NK-92 (cell line): Measurements from ENCODE around the gene CCDC85C.

Source experiments
- DNase-seq: peaks from one replicate; lab custom pipeline; 2025; ENCODE audit not compliant: unreplicated experiment; lab: John Stamatoyannopoulos, UW

Gene CCDC85C

GRCh38 chr14:99513946-99514551 is 90.0 kb downstream of the CCDC85C start:
- no peak for DNase-seq

- DNase-seq: no peak
Observed at GRCh38 chr14:99513183-99513694, 90.8 kb downstream of the CCDC85C start.

DNA sequence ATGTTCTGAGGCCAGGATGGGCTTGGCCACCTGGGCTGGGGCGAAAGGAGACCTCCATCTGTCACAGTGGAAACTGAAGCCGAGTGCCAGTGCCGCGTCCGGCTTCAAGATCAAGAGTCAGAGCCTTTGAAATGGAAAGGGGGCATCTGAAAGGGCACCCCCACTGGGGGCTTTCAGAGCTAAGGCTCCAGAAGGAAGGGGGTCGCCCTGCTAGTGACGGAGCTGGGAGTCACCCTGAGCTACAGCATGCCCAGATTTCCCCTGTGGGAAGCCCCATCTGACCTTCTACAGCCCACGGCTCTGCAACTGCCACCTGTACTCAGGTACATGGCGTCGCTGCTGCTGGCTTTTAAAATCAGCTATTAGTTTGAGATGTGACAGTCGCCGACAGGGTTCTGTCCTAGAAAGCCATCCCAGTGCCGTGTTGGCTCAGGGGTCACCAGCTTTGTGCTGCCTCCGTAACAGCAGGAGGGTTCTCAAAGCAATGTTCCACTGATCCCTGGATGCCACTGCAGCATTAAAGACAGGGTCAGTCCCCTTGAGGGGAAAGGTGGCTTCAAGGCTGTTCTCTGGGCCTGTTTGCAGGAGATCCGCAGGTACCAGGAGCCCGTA is 91.3 kb downstream of the CCDC85C start:
- DNase-seq: no peak

- DNase-seq: no peak
Observed at GRCh38 chr14:99512110-99512449, 91.9 kb downstream of the CCDC85C start.

DNA sequence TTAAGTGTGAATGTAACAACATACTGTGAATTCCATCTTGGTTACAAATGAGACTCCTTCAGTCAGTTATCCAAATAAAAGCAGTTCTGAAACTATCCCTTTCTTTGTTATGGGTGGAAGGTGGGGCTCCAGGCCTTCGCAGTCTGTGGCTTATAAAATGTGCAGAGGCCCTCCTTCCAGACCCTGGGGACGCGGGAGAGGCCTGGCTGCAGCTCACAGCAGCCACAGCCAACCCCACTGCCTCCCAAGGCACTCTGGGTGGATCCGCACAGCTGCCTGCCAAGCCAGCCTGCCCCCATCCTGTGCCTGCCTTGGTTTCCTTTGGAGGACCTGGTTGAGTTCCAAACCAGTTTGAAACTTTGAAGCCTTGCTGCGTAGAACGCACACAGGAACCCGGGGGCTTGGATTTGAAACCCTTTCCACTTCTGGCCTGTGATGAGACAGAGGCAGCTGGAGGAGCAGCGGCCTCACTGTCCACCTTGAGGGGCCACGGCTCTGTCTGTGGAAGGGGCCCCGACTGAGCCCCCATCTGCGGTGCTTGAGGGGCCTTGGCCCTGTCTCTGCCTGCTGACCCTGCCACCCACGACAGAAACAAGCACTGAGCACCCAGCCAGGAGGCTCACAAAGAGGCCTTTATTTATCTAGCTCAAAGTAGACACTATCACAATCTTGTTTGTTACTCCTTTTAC is 92.4 kb downstream of the CCDC85C start:
- no peak for DNase-seq

DNA sequence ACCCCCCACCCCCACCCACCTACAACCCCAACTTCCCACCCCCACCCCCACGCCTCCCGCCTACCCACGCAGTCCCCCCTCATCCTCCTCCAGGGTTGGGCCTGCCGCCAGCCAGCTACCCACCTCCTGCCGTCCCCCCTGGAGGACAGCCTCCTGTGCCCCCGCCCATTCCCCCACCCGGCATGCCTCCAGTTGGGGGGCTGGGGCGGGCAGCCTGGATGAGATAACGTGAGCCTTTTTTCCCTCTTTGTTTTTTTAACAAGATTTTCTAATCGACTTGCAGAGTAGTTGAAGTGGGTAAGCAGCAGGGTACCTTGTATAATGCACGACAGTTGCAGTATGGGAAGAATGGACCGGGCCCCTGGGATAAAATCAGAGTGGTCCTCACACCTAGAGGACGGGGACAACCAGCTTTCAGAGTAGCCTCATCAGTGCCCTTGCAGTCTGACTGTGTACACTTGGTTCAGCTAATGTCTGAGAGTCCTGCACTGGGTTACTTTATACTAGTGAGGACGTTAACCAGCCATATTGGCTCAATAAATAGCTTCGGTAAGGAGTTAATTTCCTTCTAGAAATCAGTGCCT is 93.4 kb downstream of the CCDC85C start:
- no peak for DNase-seq

DNA sequence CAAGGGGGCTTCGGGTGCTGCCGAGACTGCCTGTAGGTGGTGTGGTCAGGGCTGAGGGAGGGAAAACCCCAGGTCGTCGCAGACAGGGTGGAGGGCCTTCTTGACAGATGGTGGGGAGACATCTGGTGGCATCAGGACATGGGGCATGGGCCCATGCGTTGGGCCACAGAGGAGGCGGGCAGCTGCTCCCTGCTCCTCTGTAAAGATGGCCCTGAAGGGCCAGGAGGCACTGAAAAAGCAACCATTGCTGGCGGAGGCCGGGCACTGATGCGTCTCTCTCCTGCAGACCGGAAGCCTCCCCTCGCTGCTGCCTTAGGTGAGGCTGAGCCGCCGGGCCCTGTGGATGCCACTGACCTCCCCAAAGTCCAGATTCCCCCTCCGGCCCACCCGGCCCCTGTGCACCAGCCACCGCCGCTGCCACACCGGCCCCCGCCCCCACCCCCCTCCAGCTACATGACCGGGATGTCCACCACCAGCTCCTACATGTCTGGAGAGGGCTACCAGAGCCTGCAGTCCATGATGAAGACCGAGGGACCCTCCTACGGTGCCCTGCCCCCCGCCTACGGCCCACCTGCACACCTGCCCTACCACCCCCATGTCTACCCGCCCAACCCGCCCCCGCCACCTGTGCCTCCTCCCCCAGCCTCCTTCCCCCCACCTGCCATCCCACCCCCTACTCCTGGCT is 94.0 kb downstream of the CCDC85C start:
- no peak for DNase-seq

GRCh38 chr14:99508896-99509629 is 94.9 kb downstream of the CCDC85C start:
- DNase-seq: no peak

GRCh38 chr14:99507860-99508640 is 96.0 kb downstream of the CCDC85C start:
- no peak for DNase-seq

DNA sequence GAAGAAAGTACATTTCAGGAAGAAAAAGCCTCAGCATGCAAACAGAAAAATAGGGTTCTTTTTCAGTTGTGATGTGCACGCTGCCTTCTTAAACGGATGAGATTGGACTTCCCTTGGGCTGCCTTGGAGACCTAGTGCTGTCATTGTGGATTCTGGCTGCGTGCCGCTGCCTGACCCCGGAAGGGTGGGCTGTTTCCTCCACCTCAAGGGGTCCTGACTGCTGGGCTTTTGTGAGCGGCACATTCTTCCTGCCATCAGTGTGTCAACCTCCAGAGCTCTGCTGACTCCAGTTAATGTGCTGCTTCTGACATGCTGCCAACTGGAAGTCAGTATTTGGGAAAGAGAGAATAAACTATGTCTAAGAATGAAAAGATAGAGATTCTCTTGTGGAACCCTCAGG is 97.7 kb downstream of the CCDC85C start:
- DNase-seq: no peak

DNA sequence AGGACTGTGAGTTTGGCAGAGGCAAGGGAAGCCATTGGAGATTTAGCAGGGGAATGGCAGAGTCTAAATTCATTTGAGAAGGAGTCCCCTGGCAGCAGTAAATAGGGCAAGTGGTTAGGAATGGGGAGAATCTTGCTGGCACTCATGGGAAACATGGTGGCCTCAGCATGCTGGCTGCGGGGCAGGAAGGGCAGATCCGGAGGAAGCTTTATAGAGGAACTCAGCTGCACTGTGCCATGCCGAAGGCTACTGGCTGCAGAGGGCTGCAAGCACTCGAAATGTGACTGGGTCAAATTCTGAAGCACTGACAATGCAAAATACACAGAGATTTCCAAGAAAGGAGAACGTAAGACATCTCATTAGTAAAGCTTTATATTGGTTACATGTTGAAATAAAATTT is 98.9 kb downstream of the CCDC85C start:
- no peak for DNase-seq

DNA sequence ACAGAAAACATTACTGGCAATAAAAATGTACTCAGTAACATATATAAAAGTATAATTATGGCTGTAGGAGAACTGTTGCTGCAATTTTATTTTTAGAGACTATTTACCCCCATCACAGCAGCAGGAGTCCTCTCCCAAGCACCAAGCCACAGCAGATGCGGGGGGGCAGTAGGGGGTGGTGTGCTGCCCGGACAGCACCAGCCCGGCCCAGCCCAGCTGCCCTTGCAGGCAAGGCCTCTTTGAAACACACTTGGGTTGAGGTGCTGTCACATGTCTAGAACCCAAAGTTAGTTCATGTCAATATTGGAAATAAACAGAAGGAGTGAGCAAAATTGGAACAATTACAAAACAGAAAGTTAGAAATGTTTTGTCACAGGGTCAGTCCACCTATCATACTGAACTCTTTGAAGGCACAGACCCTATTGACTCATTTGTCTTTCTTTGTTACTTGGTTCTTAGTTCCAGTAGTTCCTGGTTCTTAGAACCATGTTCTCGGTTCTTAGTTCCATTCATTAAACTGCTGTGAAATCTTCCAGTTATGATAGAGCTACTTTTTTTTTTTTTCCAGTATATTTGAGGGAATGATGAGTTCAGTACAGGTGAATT is 100.1 kb downstream of the CCDC85C start:
- no peak for DNase-seq

DNA sequence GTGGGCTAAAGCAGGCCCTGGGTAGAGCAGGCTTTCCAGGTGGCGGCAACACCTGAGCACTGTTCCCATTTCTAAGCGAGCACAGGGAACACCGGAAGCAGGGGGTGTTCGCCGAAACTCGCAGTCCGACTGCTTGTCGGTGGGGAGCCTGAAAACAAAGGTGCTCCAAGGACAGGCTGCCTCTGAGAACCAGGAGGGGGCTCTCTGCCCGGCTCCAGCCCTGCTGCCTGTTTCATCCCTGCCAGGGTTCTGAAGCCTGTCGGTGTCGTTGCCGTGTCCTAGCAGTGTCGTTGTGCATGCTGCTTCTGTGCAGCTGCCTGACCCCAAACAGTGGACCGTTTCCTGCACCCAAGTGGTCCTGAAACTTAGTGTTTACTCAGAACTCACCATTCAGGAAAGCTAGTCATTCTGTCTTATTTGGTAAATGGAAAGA is 101.0 kb downstream of the CCDC85C start:
- DNase-seq: no peak

DNA sequence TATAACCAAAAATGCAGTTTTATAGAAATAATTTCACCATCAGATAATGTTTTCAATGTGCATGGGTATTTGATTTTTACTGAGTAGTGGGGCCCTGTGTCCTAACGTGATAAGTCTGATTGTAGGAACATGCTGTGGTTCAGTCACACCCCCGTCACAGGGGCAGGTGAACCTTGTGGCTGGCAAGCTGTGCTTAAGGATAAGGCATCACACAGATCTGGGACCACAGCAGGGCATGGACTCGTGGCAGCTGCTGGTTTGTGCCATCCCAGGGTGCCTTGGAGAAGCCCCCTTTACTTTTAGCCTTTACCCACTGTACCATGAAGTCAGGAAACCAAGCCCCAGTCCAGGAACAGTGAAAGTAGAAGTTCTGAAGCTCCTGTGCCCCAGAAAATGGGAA is 106.1 kb downstream of the CCDC85C start:
- DNase-seq: no peak

- no peak for DNase-seq
Observed at GRCh38 chr14:99497341-99497740, 106.7 kb downstream of the CCDC85C start.

- DNase-seq: no peak
Observed at GRCh38 chr14:99484106-99484505, 119.9 kb downstream of the CCDC85C start.

DNA sequence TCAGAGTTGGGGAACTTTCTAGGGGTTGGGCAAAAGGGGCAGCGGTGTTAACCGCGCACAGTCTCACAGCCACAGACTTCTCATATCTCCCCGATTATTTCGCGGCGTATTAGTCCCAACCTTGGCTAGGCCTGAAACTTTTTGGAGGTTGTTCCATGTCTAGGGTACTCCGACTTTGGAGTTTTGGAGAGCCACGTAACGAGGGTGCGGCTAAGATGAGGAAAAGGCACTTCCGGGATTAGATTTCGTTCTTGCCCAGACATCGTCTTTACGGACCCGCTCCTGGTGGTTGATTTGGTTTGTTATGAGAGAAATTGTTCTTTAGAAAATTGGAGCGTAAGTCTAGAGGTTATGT is 122.3 kb downstream of the CCDC85C start:
- no peak for DNase-seq

DNA sequence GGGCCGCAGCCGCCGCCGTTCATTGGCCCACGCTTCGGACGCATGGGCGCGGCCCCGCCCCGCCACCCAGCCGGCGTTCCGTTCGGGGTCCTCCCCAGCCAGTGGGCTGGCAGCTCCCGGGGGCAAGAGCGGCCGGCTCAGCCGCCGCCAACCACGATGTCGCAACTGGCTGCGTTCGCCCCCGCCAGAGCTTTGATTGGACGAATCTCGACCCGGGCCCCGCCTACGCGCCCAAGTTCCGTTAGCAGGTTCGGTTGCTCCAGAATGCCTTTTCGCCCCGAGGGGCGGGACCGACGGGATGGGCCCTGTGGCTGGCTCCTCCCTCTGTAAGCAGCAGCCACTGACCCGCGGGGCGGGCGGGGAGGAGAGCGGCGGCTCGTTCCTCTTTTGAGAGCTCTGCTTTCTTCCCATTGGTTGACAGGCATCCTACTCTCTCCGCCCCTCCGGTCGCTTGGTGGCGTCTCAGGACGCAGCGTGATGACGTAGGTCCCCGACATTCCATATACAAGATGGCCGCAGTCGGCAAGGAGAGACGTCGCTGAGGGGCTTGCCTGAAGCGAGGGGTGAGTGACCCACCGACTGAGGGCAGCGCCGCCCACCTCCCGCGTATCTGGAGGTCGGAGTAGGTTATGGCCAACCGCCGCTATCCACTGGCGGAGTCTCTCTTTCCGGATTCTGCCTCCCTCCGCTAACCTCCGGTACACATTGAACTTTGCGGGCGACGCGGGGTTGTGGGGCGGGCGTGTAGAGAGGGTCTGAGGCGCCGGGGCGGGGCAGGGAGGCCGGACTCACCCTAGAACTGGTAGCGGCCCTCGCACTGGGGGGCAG is 122.9 kb downstream of the CCDC85C start, which contains the start of gene CCNK:
TSS of gene CCNK (plus strand) at position 493 of the 828 bp plus-strand sequence. CDS start 11,269 bp downstream, outside the sequence.
- DNase-seq: peak; percentile 98
